Hepatocyte (in vitro differentiated cells): ENCODE results near the gene SEMA3A. TPM values are rescaled to one million over a fixed set of nuclear protein-coding genes. Genes with fewer than 3 reads are reported as not detected.

ENCODE experiments used
- DNase-seq: peaks from one replicate; pipeline ENCODE4 v3.0.0-alpha.2; 2016; ENCODE audit warnings: low spot score
- H2AFZ ChIP-seq: fragments of 200-600 bp; sonication (generic); 2 replicates; pipeline ENCODE4 v1.6.0; 2016; ENCODE audit warnings: antibody characterized with exemption, mild to moderate bottlenecking
- H3K27ac ChIP-seq: fragments of 200-600 bp; sonication (generic); 2 replicates; pipeline ENCODE4 v1.5.1; 2016; ENCODE audit warnings: mild to moderate bottlenecking
- H3K27me3 ChIP-seq: fragments of 200-600 bp; sonication (generic); 2 replicates; pipeline ENCODE4 v1.6.1; 2016
- H3K36me3 ChIP-seq: fragments of 200-600 bp; sonication (generic); replicated peaks from 2 replicates; pipeline ENCODE4 v1.5.1; 2016; ENCODE audit warnings: low read depth; ENCODE audit not compliant: insufficient read depth
- H3K4me1 ChIP-seq: fragments of 200-600 bp; sonication (generic); 2 replicates; pipeline ENCODE4 v1.5.1; 2016; ENCODE audit warnings: mild to moderate bottlenecking, moderate library complexity; ENCODE audit not compliant: insufficient read depth
- H3K4me2 ChIP-seq: fragments of 200-600 bp; sonication (generic); 2 replicates; pipeline ENCODE4 v1.6.0; 2016
- H3K4me3 ChIP-seq: fragments of 200-600 bp; sonication (generic); 2 replicates; pipeline ENCODE4 v1.5.1; 2016; ENCODE audit warnings: mild to moderate bottlenecking
- H3K79me2 ChIP-seq: fragments of 200-600 bp; sonication (generic); 2 replicates; pipeline ENCODE4 v1.6.0; 2017; ENCODE audit warnings: mild to moderate bottlenecking
- H3K9me2 ChIP-seq: fragments of 200-600 bp; sonication (generic); replicated peaks from 2 replicates; pipeline ENCODE4 v1.6.0; 2017; ENCODE audit warnings: mild to moderate bottlenecking; ENCODE audit not compliant: insufficient read depth
- H3K9me3 ChIP-seq: fragments of 200-600 bp; sonication (generic); 2 replicates; pipeline ENCODE4 v1.5.1; 2016; ENCODE audit warnings: low read depth, mild to moderate bottlenecking
- H4K20me1 ChIP-seq: fragments of 200-600 bp; sonication (generic); 2 replicates; pipeline ENCODE4 v1.6.0; 2016; ENCODE audit warnings: mild to moderate bottlenecking; ENCODE audit not compliant: insufficient read depth, poor library complexity, severe bottlenecking
- EZH2 ChIP-seq: fragments of 200-600 bp; sonication (generic); IDR thresholded peaks from 2 replicates; pipeline ENCODE4 v1.6.1; 2016; ENCODE audit warnings: antibody characterized with exemption, mild to moderate bottlenecking, borderline replicate concordance
- EZH2phosphoT487 ChIP-seq: fragments of 200-600 bp; sonication (generic); IDR thresholded peaks from one replicate; pipeline ENCODE4 v1.6.1; 2018; ENCODE audit warnings: antibody characterized with exemption, mild to moderate bottlenecking, low read depth, moderate library complexity; ENCODE audit not compliant: unreplicated experiment, severe bottlenecking
- WGBS: methylation state at CpG from one replicate; pipeline ENCODE4 v1.1.6; 2016; ENCODE audit warnings: low lambda C conversion rate; ENCODE audit errors: missing lambda C conversion rate; 5-methylcytosine and 5-hydroxymethylcytosine counted together
- polyA plus RNA-seq: library from polyadenylated mRNA; unstranded; fragments of >200 nt; fragmentation: Nextera tagmentation; extraction: Ambion mirVana; gene quantifications from 2 replicates; pipeline ENCODE4 v1.2.1, GENCODE V29; 2016
- total RNA-seq: library from RNA; depleted of rRNA; stranded (reverse); fragments of >200 nt; gene quantifications from 2 replicates; pipeline ENCODE4 v1.2.3, GENCODE V29; 2014
- TF ChIP-seq, protein P1 (sequence below): fragments of 200-600 bp; sonication (generic); IDR thresholded peaks from 2 replicates; pipeline ENCODE4 v1.5.1; 2016; ENCODE audit warnings: antibody characterized with exemption, mild to moderate bottlenecking; ENCODE audit not compliant: poor library complexity

The SEMA3A gene
- total and polyA plus RNA-seq, 2 experiments from 2014 or later = 19.3 to 64.6 TPM

DNA sequence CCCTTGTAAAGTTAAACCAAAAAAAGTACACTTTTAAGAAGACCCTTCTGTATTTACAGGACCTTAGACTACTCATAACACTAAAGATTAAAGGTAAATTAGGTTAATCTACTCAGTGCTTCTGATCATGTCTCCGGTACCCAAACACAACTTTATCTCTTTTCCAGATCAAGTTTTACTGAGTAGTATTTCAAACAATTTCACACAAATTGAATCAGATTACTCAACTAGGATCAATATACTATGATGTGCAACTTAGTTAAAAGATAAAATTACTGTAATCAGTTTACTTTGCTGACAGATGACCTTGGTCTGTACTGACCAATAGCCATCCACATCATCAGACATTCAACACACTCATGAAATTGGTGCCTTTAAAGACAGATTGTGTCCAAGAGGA lies 191.4 kb downstream of the SEMA3A start:
- H3K9me3 ChIP-seq = no peaks in the 10 kb centered on the region
- H3K27ac ChIP-seq = peak overlapping the region; percentile 12
- no peaks in the 10 kb centered on the region for H3K9me2 ChIP-seq
- no peaks in the 10 kb centered on the region for H3K79me2 ChIP-seq
- no peaks in the 10 kb centered on the region for H3K4me1 ChIP-seq
- H3K4me3 ChIP-seq = no peak overlapping the region
- 79% methylated on average over 1 of the region's 1 CpG for WGBS
- DNase-seq = no peak
- H4K20me1 ChIP-seq = no peaks in the 10 kb centered on the region
- H3K36me3 ChIP-seq = no peaks in the 10 kb centered on the region
- TF ChIP-seq EZH2 (no peak), EZH2phosphoT487 (no peak)
- TF ChIP-seq, protein P1, sequence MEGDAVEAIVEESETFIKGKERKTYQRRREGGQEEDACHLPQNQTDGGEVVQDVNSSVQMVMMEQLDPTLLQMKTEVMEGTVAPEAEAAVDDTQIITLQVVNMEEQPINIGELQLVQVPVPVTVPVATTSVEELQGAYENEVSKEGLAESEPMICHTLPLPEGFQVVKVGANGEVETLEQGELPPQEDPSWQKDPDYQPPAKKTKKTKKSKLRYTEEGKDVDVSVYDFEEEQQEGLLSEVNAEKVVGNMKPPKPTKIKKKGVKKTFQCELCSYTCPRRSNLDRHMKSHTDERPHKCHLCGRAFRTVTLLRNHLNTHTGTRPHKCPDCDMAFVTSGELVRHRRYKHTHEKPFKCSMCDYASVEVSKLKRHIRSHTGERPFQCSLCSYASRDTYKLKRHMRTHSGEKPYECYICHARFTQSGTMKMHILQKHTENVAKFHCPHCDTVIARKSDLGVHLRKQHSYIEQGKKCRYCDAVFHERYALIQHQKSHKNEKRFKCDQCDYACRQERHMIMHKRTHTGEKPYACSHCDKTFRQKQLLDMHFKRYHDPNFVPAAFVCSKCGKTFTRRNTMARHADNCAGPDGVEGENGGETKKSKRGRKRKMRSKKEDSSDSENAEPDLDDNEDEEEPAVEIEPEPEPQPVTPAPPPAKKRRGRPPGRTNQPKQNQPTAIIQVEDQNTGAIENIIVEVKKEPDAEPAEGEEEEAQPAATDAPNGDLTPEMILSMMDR = no peak
- H3K4me2 ChIP-seq = no peak overlapping the region
- H2AFZ ChIP-seq = no peak overlapping the region
- H3K27me3 ChIP-seq = no peaks in the 10 kb centered on the region

DNA sequence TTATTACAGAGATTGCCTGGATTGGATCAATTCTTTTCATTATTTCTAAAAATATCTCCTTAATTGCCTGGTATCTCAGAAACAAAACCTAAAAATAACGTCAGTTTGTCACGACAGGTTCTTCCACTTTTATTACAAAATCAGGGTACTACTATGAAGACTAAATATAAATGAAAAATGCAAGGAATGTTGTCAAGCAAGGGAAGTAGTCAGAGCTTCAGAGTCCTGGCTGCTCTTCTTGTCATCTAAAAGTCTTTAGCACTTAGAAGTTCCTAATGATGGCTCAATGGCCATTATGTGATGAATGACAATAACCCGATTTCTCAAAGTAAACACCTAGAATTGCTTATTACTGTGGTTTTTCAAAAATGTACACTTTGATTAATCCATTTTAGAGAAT lies 192.2 kb downstream of the SEMA3A start:
- WGBS = 69% methylated on average over 3 of the region's 3 CpGs

GRCh38 chr7:83996879-83997278 lies 197.7 kb downstream of the SEMA3A start:
- Histone ChIP-seq H3K36me3 (no peaks in the 10 kb centered on the region), H2AFZ (no peak overlapping the region), H3K4me1 (no peaks in the 10 kb centered on the region), H3K9me2 (no peaks in the 10 kb centered on the region), H3K4me2 (no peak overlapping the region), H3K27ac (no peak overlapping the region), H3K4me3 (no peak overlapping the region), H3K79me2 (no peaks in the 10 kb centered on the region), H3K9me3 (no peaks in the 10 kb centered on the region), H4K20me1 (no peaks in the 10 kb centered on the region), H3K27me3 (no peaks in the 10 kb centered on the region)
- DNase-seq = no peak
- no peak for TF ChIP-seq EZH2
- TF ChIP-seq, protein P1 = no peak
- no peak for TF ChIP-seq EZH2phosphoT487
- WGBS = 4% methylated on average over 1 of the region's 1 CpG

More for the DNA sequence above, 192.2 kb downstream of the SEMA3A start:
- Histone ChIP-seq H2AFZ (no peak overlapping the region), H3K4me3 (no peak overlapping the region), H3K9me3 (no peaks in the 10 kb centered on the region), H3K4me1 (no peaks in the 10 kb centered on the region), H3K9me2 (no peaks in the 10 kb centered on the region), H3K79me2 (no peaks in the 10 kb centered on the region), H3K36me3 (no peaks in the 10 kb centered on the region), H3K27me3 (no peaks in the 10 kb centered on the region), H4K20me1 (no peaks in the 10 kb centered on the region), H3K27ac (peak overlapping the region; percentile 33), H3K4me2 (no peak overlapping the region)
- TF ChIP-seq EZH2 = no peak
- no peak for TF ChIP-seq EZH2phosphoT487
- TF ChIP-seq, protein P1 = no peak
- no peak for DNase-seq

DNA sequence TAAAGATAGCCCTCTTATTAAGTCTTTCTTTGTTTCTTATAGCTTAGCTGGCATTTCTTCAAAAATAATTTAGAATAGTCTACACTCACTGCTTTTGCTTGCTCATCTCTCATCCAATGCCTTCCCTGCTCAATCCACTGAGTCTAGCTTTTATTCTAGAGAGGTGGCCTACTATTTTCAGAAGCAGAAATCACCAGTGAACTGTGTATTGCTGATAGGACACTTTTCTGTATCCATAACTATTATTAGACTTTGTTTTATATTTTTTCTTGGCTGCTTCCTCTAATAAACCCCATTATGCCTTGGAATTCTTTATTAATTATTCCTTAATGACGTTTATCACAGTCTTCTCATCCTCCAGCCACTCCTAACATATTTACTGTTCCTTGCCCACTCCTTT lies 206.8 kb downstream of the SEMA3A start:
- H3K9me2 ChIP-seq = no peaks in the 10 kb centered on the region
- no peak overlapping the region for H3K27ac ChIP-seq
- no peaks in the 10 kb centered on the region for H3K4me1 ChIP-seq
- DNase-seq = no peak
- no peak overlapping the region for H2AFZ ChIP-seq
- no peaks in the 10 kb centered on the region for H4K20me1 ChIP-seq
- H3K4me2 ChIP-seq = no peak overlapping the region
- no peaks in the 10 kb centered on the region for H3K27me3 ChIP-seq
- TF ChIP-seq EZH2phosphoT487 = no peak
- TF ChIP-seq EZH2 = no peak
- TF ChIP-seq, protein P1 = no peak
- H3K9me3 ChIP-seq = no peaks in the 10 kb centered on the region
- WGBS = 90% methylated on average over 1 of the region's 1 CpG
- H3K36me3 ChIP-seq = no peaks in the 10 kb centered on the region
- no peak overlapping the region for H3K4me3 ChIP-seq
- H3K79me2 ChIP-seq = no peaks in the 10 kb centered on the region
